ENCODE data around the gene C1QTNF9B. TPM values are rescaled to one million over a fixed set of nuclear protein-coding genes. Genes with fewer than 3 reads are reported as not detected.

Gene C1QTNF9B
- polyA plus RNA-seq, 2 of the 4 experiments (the other 2 are of a cell fraction) = not detected

- no peak overlapping the region for H3K27ac ChIP-seq
- ATAC-seq (no peak), FAIRE-seq (no peak)
Measured at GRCh38 chr13:23865026-23865425, 32.3 kb downstream of the C1QTNF9B start.

GRCh38 chr13:23861310-23861709 is 36.0 kb downstream of the C1QTNF9B start:
- H3K9me3 ChIP-seq = no peaks in the 10 kb centered on the region
- CTCF ChIA-PET = interaction anchor here (1.1 kb wide), 1 partner anchor 13 kb away, joined by 3 read pairs; no protein-coding TSS in a partner anchor
- H3K4me3 ChIP-seq = no peak overlapping the region
- ATAC-seq (no peak), DNase-seq (ENCODE audit: low read depth in 1 of 2, low spot score in 1 of 2) (no peak), FAIRE-seq (no peak)
- peaks cover 13% of the 10 kb centered on the region for H3K4me1 ChIP-seq
- no peak overlapping the region for H3K4me2 ChIP-seq
- POLR2A ChIA-PET = no interaction called here
- TF ChIP-seq E2F6 (IDR thresholded peaks at IDR 0.05; ENCODE audit: borderline replicate concordance, low read depth) = no peak
- TF ChIP-seq CHD2 (IDR thresholded peaks at IDR 0.05; ENCODE audit: low read length, partially characterized antibody) = no peak
- no peak for TF ChIP-seq HOXA7 (CRISPR knock-in tag; IDR thresholded peaks at IDR 0.05)
- no peak for TF ChIP-seq POLR2A (IDR thresholded peaks at IDR 0.05; ENCODE audit: low read length)
- TF ChIP-seq FOSB (CRISPR knock-in tag; IDR thresholded peaks at IDR 0.05) = no peak
- TF ChIP-seq GATA3 (IDR thresholded peaks at IDR 0.05; ENCODE audit: borderline replicate concordance) = no peak
- no peak for TF ChIP-seq CHD4 (IDR thresholded peaks at IDR 0.05; ENCODE audit: borderline replicate concordance)
- TF ChIP-seq MAZ (IDR thresholded peaks at IDR 0.05; ENCODE audit: borderline replicate concordance, low read depth, low read length) = no peak
- no peak for TF ChIP-seq KDM1A (IDR thresholded peaks at IDR 0.05; ENCODE audit: low read depth)
- TF ChIP-seq, protein P1, sequence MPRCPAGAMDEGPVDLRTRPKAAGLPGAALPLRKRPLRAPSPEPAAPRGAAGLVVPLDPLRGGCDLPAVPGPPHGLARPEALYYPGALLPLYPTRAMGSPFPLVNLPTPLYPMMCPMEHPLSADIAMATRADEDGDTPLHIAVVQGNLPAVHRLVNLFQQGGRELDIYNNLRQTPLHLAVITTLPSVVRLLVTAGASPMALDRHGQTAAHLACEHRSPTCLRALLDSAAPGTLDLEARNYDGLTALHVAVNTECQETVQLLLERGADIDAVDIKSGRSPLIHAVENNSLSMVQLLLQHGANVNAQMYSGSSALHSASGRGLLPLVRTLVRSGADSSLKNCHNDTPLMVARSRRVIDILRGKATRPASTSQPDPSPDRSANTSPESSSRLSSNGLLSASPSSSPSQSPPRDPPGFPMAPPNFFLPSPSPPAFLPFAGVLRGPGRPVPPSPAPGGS (IDR thresholded peaks at IDR 0.05) = no peak
- no peak for TF ChIP-seq PBX3 (IDR thresholded peaks at IDR 0.05)
- no peak for TF ChIP-seq FOXS1 (CRISPR knock-in tag; IDR thresholded peaks at IDR 0.05)
- no peak for TF ChIP-seq CBX8 (IDR thresholded peaks at IDR 0.05)
- no peak overlapping the region for H3K27ac ChIP-seq
- WGBS (ENCODE audit: missing lambda C conversion rate) = 97% methylated on average over 2 of the region's 2 CpGs

More at GRCh38 chr13:23865026-23865425, 32.3 kb downstream of the C1QTNF9B start:
- TF ChIP-seq TP53 (CRISPR knock-in tag; IDR thresholded peaks at IDR 0.05) (no peak), CHD4 (IDR thresholded peaks at IDR 0.05; ENCODE audit: borderline replicate concordance) (no peak), RNF2 (IDR thresholded peaks at IDR 0.05; ENCODE audit: borderline replicate concordance, low read depth) (no peak), HEYL (CRISPR knock-in tag; IDR thresholded peaks at IDR 0.05) (no peak), CBX2 (IDR thresholded peaks at IDR 0.05; ENCODE audit: borderline replicate concordance, low read depth) (no peak), HOXB13 (CRISPR knock-in tag; IDR thresholded peaks at IDR 0.05; ENCODE audit: low read depth) (no peak), HOXA7 (CRISPR knock-in tag; IDR thresholded peaks at IDR 0.05) (no peak)
- 59% methylated on average over 1 of the region's 1 CpG for WGBS (ENCODE audit: missing lambda C conversion rate)
- H3K4me1 ChIP-seq = peaks cover 41% of the 10 kb centered on the region
- POLR2A ChIA-PET = no interaction called here
- no peak overlapping the region for H3K4me3 ChIP-seq
- DNase-seq (ENCODE audit: low read depth in 1 of 2, low spot score in 1 of 2) = no peak
- CTCF ChIA-PET = no interaction called here
- no peak overlapping the region for H3K4me2 ChIP-seq
- no peaks in the 10 kb centered on the region for H3K9me3 ChIP-seq

DNA sequence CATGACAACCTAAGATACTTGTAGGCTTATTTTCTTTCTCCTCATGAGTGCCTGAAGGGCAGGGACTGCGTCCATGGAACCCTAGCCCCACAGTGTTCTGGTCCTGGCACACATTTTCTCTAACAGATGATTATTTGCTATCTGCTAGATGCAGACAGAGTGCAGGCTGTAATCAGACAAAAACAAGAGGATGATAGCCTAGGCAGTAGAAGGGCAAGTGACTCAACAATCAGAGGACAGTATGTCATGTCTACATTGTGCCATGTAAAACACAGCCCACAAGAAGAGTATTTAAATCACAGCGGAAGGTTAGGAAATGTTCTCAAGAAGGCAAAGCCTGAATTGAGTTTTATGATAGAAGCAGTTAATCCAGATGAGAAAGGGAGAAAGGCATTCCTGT is 37.4 kb downstream of the C1QTNF9B start:
- FAIRE-seq = no peak
- no peak overlapping the region for H3K4me3 ChIP-seq
- H3K4me1 ChIP-seq = peaks cover 10% of the 10 kb centered on the region
- CTCF ChIA-PET = no interaction called here
- no peaks in the 10 kb centered on the region for H3K9me3 ChIP-seq
- POLR2A ChIA-PET = no interaction called here
- 84% methylated on average over 2 of the region's 2 CpGs for WGBS (ENCODE audit: missing lambda C conversion rate)
- peak overlapping the region; percentile 40 for H3K4me2 ChIP-seq
- peak overlapping the region in 1 of 2 experiments; percentile 28; a peak in 1 of 6 replicates for H3K27ac ChIP-seq
- TF ChIP-seq NPAS2 (CRISPR knock-in tag; IDR thresholded peaks at IDR 0.05; ENCODE audit: borderline replicate concordance) (no peak), POLR2A (IDR thresholded peaks at IDR 0.05; ENCODE audit: low read length) (no peak), CEBPB (IDR thresholded peaks at IDR 0.05) (no peak), CHD2 (IDR thresholded peaks at IDR 0.05; ENCODE audit: low read length, partially characterized antibody) (no peak), HEYL (CRISPR knock-in tag; IDR thresholded peaks at IDR 0.05) (no peak), ZC3H11A (IDR thresholded peaks at IDR 0.05) (no peak), KDM5A (IDR thresholded peaks at IDR 0.05) (no peak), CHD4 (IDR thresholded peaks at IDR 0.05; ENCODE audit: borderline replicate concordance) (no peak), HDAC2 (IDR thresholded peaks at IDR 0.05) (no peak), E2F6 (IDR thresholded peaks at IDR 0.05; ENCODE audit: borderline replicate concordance, low read depth) (no peak), RAD21 (conservative IDR thresholded peaks at IDR 0.05 in 1 of 2, IDR thresholded peaks at IDR 0.05 in 1 of 2) (no peak), POLR2AphosphoS2 (conservative IDR thresholded peaks at IDR 0.05; ENCODE audit: low read length) (no peak)
- TF ChIP-seq, protein P1 (IDR thresholded peaks at IDR 0.05) = no peak
- TF ChIP-seq, protein P2, sequence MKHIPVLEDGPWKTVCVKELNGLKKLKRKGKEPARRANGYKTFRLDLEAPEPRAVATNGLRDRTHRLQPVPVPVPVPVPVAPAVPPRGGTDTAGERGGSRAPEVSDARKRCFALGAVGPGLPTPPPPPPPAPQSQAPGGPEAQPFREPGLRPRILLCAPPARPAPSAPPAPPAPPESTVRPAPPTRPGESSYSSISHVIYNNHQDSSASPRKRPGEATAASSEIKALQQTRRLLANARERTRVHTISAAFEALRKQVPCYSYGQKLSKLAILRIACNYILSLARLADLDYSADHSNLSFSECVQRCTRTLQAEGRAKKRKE (CRISPR knock-in tag; IDR thresholded peaks at IDR 0.05; ENCODE audit: low read depth) = no peak
- ATAC-seq = no peak
- DNase-seq (ENCODE audit: low read depth in 1 of 2, low spot score in 1 of 2) = no peak

All from A549 (cell line).